ENCODE results near the gene TP53. TPM values are rescaled to one million over a fixed set of nuclear protein-coding genes. Genes with fewer than 3 reads are reported as not detected.

TP53 gene
- total and polyA plus RNA-seq, 2 donors from 2014 or later = 14.8 to 66.9 TPM

- Histone ChIP-seq H3K9me3 (ENCODE audit: control insufficient read depth in 2 of 3, insufficient read depth in 1 of 3, low read length in 3 of 3) (no peaks in the 10 kb centered on the region), H3K27ac (ENCODE audit: low read depth in 2 of 2, low read length in 2 of 2) (no peak overlapping the region), H3K4me1 (ENCODE audit: control insufficient read depth in 2 of 3, insufficient read depth in 2 of 3, low read depth in 1 of 3, low read length in 3 of 3) (peaks cover 0 to 9% (median 7%) of the 10 kb centered on the region in 3 donors), H3K4me3 (ENCODE audit: low read length in 3 of 3) (no peak overlapping the region), H3K27me3 (ENCODE audit: control insufficient read depth, insufficient read depth, low read length) (no peaks in the 10 kb centered on the region), H3K9ac (ENCODE audit: low read length in 3 of 3) (no peak overlapping the region), H3K36me3 (ENCODE audit: control insufficient read depth in 2 of 3, insufficient read depth in 3 of 3, low read length in 3 of 3) (no peaks in the 10 kb centered on the region)
- intact Hi-C loops (cut with DNase I) = no loop called here
- TF ChIP-seq CTCF (IDR thresholded peaks at IDR 0.05; ENCODE audit: borderline replicate concordance, extremely low read depth, insufficient read depth) = no peak
- peak in 2 of 5 donors; percentile 48 to 64 for DNase-seq
- no peak for FAIRE-seq
Measured at GRCh38 chr17:7636163-7636562, 51.1 kb downstream of the TP53 start.

DNA sequence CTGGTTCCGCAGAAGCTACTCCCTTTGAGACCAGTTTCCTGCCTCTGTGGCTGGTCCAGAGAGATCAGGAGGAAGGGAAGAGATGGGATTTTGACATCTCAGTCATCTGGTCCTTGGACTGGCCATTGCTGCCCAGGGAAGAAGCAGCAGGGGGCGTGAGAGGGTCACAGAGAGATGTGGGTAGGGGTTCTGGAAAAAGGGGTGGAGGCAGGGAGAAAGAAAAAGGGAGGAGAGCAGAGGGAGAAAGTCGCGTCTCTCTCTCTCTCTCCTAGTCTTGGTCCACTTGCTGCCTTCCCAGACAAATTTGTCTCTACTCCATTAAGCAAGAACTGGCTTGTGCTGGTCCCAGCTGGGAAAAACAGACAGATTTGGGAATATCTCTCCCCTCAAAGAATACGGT is 52.9 kb downstream of the TP53 start:
- H3K4me1 ChIP-seq (ENCODE audit: control insufficient read depth in 2 of 3, insufficient read depth in 2 of 3, low read depth in 1 of 3, low read length in 3 of 3) = peaks cover 0 to 9% (median 7%) of the 10 kb centered on the region in 3 donors
- peak; percentile 43 for TF ChIP-seq CTCF (IDR thresholded peaks at IDR 0.05; ENCODE audit: borderline replicate concordance, extremely low read depth, insufficient read depth)
- H3K27me3 ChIP-seq (ENCODE audit: control insufficient read depth, insufficient read depth, low read length) = no peaks in the 10 kb centered on the region
- intact Hi-C loops (cut with DNase I) = no loop called here
- no peak overlapping the region for H3K27ac ChIP-seq (ENCODE audit: low read depth in 2 of 2, low read length in 2 of 2)
- no peak overlapping the region for H3K9ac ChIP-seq (ENCODE audit: low read length in 3 of 3)
- FAIRE-seq = no peak
- H3K36me3 ChIP-seq (ENCODE audit: control insufficient read depth in 2 of 3, insufficient read depth in 3 of 3, low read length in 3 of 3) = no peaks in the 10 kb centered on the region
- no peak overlapping the region for H3K4me3 ChIP-seq (ENCODE audit: low read length in 3 of 3)
- H3K9me3 ChIP-seq (ENCODE audit: control insufficient read depth in 2 of 3, insufficient read depth in 1 of 3, low read length in 3 of 3) = no peaks in the 10 kb centered on the region
- peak; percentile 80 to 92 (median 86) for DNase-seq

GRCh38 chr17:7633093-7633492 is 54.2 kb downstream of the TP53 start:
- intact Hi-C loops (cut with DNase I) = no loop called here
- no peak for FAIRE-seq

More at GRCh38 chr17:7633093-7633492, 54.2 kb downstream of the TP53 start:
- H3K4me1 ChIP-seq (ENCODE audit: control insufficient read depth in 2 of 3, insufficient read depth in 2 of 3, low read depth in 1 of 3, low read length in 3 of 3) = peaks cover 0 to 9% (median 7%) of the 10 kb centered on the region in 3 donors
- no peak for TF ChIP-seq CTCF (IDR thresholded peaks at IDR 0.05; ENCODE audit: borderline replicate concordance, extremely low read depth, insufficient read depth)
- H3K36me3 ChIP-seq (ENCODE audit: control insufficient read depth in 2 of 3, insufficient read depth in 3 of 3, low read length in 3 of 3) = no peaks in the 10 kb centered on the region
- no peak for DNase-seq
- H3K9ac ChIP-seq (ENCODE audit: low read length in 3 of 3) = no peak overlapping the region
- no peaks in the 10 kb centered on the region for H3K9me3 ChIP-seq (ENCODE audit: control insufficient read depth in 2 of 3, insufficient read depth in 1 of 3, low read length in 3 of 3)
- no peak overlapping the region for H3K4me3 ChIP-seq (ENCODE audit: low read length in 3 of 3)
- no peak overlapping the region for H3K27ac ChIP-seq (ENCODE audit: low read depth in 2 of 2, low read length in 2 of 2)
- H3K27me3 ChIP-seq (ENCODE audit: control insufficient read depth, insufficient read depth, low read length) = no peaks in the 10 kb centered on the region

Measured in kidney (tissue), 14 donors.